HG03469 (cell line): ENCODE data around the gene MYO5B.

Experiments
- ATAC-seq: cut with Tn5 transposase; IDR thresholded peaks from one replicate; pipeline ENCODE4 v1.9.1; 2021; ENCODE audit warnings: mild to moderate bottlenecking, moderate library complexity, moderate number of reproducible peaks; ENCODE audit not compliant: unreplicated experiment

MYO5B gene

GRCh38 chr18:50027996-50028395 lies 167.0 kb downstream of the MYO5B start:
- no peak for ATAC-seq

DNA sequence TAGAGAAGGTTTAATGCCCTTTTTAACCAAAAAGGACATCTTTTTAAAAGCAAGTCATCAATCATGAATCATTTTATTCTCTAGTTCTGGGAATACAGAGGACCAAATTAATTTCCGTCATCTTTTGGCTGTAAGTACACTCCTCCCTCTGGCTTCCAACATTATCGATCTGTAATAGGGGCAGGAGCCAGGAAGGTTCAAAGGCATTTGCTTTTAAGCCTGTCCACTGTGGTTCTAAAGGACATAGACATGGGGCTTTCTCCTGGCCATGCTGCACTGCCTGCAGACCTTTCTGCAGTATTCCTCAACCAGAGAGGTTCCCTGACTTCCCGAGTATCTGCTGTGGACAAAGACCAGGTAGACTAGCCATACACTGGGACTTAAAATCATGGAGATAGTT lies 170.5 kb downstream of the MYO5B start:
- ATAC-seq = no peak

DNA sequence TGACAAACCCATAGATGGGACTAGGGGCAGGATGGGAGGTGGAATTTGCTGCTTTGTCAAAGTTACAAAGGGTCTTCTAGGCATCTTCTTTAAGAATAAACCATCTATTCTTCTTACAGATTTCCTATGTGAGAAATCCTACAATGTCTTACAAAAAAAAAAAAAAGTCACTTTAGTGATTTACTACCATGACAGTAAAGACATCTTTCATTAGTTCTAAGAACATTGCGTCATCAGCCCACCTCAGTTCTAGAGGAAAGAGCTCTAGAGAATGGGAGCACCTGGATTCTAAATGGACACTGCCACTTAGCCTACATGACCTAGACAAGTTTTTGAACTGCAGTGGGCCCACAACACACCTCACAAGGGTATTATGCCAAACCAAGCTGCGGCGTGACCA lies 172.0 kb downstream of the MYO5B start:
- no peak for ATAC-seq

DNA sequence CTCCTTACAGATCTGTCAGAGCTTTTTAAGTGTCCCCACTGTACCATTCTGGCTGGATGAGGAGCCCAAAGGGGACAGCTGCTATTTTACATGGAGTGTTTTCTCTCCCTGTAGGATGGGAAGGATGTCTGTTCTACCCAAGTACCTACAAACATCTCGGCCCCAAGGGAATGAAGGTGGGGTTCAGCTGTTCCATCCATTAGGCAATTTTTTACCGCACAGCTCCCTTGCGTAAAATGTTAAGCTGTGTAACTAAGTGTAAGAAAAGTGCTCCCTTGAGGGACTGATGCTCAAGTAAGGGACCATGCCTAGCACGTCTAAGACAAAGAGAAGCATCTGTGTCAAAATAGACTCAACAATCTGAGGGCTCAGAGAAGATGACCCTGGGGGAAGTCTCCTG lies 180.3 kb downstream of the MYO5B start:
- no peak for ATAC-seq

GRCh38 chr18:50013363-50014138 lies 181.4 kb downstream of the MYO5B start:
- ATAC-seq = no peak

DNA sequence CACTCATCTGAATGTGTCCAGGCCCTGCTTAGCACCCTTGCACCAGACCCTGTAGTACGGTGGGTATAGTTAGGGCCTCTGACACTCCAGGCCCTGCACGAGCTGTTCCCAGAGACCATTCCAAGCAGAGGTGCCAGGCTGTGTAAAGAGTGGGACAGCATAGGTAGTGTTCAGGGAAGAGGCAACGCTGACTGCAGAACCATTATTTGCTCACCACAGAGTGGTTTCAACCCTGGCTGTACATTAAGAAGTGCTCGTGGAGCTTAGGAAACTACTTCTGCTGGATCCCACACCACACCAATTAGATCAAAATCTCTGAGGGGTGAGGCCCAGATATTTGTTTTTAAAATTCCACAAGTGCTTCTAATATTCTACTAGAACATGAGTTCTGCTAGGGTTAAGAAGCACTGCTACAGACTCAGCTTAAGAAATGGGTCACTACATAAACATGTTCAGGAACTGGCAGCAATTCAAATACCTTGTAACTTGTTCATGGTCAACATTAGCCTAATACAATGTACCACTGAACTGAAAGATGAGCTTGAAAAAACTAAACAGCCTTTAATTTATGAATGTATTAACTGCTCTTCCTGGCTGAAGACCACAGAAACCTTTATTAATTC lies 183.0 kb downstream of the MYO5B start:
- no peak for ATAC-seq

- peak; percentile 54 for ATAC-seq
Measured at GRCh38 chr18:50009773-50010335, 185.1 kb downstream of the MYO5B start.

GRCh38 chr18:50008306-50008705 lies 186.6 kb downstream of the MYO5B start:
- ATAC-seq = no peak

- no peak for ATAC-seq
Measured at GRCh38 chr18:50006470-50007046, 188.4 kb downstream of the MYO5B start.

- no peak for ATAC-seq
Measured at GRCh38 chr18:50004013-50004412, 190.9 kb downstream of the MYO5B start.

GRCh38 chr18:50002781-50003180 lies 192.2 kb downstream of the MYO5B start:
- ATAC-seq = no peak

DNA sequence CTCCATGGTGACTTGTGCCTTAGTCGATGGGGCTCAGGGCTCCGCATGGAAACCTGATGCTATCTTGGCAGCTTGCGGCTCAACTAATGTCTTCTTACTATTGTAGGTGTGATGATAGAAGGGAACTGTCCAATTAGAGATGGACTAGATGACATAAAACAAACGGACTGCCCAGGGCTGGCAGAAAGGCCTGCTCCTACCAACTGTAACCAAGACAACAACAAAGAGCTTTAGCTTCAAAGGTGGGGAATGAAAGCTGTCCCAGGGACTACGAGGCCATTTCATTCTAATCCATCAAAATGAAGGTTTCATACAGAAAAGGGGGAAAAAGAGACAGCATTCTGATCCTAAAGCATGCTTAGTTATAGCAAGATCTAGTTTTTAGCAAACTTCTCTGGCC lies 194.7 kb downstream of the MYO5B start:
- ATAC-seq = no peak

DNA sequence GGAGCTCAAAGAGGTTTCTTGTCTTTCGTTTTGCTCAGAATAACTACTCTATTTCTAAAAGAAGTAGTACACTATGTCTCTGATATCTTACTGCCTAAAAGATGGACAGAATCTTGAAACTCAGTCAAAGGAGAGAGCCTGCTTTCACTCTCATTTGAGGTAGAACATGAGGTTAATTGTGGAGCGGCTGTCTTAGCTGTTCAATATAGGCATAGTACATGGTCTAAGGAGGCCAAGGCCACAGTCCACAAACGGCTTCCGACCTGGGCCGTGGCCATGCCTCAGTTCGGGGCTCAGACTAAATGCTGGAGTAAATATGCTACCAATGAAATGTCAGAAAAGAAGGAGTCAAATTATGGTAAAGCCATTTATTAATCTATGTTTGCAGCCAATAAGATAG lies 195.8 kb downstream of the MYO5B start:
- ATAC-seq = no peak

GRCh38 chr18:49997558-49997957 lies 197.4 kb downstream of the MYO5B start:
- ATAC-seq = no peak

DNA sequence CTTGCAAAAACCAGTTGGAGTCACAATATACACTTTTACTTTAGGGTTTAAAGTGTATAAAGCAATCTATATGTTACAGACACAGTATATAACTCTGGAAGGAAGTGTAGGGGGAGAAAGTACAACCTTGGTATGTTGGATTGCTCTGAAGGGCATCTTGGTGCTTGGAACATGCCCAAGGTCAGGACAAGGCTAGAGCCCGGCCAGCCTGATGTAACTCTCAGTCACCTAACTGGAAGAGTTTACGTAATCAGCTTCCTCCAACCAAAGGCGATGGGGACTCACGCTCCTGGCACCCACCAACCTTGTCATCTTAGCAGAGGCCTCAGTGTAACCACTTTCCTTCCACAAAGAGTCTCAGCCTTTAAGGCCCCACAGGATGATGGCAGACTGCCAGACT lies 200.5 kb downstream of the MYO5B start:
- ATAC-seq = no peak

DNA sequence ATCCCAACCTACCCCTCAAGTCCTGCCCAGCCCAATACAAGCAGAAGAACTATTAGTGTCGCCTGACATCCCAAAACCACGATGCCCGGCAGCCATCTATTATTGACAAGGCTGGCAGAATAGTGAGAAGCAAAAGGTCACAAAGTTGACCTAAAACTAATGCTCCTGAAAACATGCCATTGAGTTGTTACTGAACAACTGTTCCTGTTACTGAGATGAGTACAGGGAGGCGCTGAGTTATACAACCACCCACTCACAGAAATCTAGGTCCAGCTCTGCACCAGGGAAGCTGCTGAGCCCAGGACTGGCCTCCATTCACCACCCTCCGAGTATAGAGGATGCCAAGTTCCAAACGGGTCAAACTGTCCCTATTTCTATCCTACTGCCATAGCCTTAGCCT lies 201.6 kb downstream of the MYO5B start:
- no peak for ATAC-seq

- no peak for ATAC-seq
Measured at GRCh38 chr18:49988733-49989132, 206.2 kb downstream of the MYO5B start.

DNA sequence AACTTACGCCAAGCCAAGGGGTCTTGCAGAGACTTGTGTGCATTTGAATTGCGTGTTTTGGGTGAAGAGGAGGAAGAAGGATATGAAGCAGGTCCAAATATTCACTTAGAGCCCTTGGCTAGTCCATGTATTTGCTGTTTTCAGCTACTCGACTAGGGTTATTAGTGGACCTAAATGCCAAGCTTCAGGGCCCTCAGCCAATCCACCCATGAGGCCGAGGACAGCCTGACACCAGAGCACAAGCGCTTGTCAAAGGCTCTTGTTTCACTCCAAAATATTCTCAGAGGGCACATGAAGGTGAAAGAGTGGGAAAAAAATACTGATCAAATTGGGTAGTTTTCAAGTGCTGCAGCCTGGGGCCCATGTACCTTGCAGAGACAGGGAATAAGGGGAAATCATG lies 206.8 kb downstream of the MYO5B start:
- ATAC-seq = no peak

- ATAC-seq = no peak
Measured at GRCh38 chr18:49985236-49985635, 209.7 kb downstream of the MYO5B start.

GRCh38 chr18:49980896-49981295 lies 214.1 kb downstream of the MYO5B start:
- ATAC-seq = no peak

DNA sequence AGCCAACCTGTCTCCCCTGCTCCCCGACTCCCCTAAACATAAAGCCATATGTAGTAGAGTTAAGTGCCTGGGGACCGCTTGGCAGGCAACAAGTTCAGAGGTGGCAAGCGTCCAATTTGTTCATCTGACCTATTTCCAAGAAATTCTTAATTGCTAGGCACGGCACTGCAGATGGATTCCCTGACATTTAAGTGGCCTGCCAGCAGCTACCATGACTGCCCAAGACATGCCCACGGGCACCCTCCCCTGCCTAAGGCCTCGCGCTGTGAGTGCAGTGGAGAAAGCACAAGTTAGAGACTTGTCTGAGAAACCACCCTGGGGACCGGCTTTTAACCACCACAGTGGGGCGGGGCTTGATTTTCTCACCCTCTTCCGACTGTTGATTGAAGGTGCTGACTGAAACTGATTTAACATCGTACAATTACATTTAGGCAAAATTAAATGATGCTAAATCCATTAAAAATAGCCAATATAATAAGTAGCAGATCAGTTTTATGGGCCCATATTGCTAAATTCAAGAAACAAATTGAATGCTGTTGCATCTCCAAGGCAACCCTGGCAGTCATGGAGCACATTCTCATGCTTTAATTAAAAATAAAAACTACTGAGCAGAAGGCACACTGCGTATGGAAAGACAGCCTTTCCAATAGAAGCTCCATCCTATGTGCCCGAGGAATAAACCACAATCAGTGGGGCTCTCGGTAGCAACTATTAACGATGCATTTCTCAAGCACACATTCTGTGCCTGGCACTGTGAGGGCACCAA lies 218.0 kb downstream of the MYO5B start:
- no peak for ATAC-seq
